ENCODE data around the gene MAML1.

Gene MAML1

GRCh38 chr5:179822059-179822432 lies 89.4 kb downstream of the MAML1 start:
- no peak for DNase-seq (ENCODE audit: low read depth)

DNA sequence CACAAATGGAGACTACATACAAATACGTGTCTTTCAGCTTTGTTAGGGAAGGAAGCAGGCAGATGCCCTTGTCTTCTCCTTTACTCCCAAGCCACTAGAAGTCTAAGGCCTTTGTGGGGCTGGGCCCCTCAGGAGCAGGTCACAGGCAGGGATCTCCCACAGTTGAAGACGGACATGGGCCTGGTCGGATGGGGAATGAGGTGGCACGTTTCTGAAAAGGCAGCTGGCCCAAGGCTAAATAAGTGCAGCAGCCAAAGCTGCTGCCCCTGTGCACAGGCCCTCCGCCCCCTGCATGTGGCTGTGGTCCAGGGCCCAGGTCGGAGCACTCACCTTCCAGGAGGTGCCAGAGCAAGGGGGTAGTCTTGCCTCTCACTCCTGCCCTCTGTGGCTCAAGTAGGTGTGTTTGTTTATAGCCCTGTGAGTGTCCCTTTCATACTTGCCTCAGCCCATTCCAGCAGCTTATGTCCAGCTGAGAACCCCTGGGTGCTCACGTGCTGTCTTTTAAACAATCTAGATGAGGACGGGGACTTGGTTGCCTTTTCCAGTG lies 89.9 kb downstream of the MAML1 start:
- DNase-seq (ENCODE audit: low read depth) = no peak

DNA sequence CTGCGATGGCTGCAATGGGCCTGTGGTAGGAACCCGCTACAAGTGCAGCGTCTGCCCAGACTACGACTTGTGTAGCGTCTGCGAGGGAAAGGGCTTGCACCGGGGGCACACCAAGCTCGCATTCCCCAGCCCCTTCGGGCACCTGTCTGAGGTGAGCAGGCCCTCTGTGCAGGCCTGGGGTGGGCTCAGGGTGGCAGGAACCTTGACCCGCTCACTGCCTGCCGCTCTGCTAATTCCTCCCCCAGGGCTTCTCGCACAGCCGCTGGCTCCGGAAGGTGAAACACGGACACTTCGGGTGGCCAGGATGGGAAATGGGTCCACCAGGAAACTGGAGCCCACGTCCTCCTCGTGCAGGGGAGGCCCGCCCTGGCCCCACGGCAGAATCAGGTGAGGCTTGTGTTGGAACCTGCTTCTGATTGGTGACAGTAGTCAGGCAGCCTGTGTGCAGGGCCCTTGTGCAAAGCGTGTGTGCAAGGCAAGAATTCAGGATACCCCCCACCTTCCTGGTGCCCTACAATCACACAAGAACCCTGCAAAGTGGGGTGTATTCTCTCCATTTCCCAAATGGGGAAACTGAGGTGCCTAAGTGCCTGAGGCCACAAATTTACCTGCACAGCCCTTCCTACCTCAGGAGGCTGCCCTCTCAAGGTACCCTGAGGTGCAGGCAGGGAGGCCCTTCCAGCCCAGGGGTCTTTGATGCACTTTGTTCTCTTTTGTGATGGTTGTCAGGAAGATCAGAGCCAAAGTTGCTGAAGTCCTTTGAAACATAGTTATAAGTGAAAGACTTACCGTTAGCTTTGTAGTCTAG lies 91.5 kb downstream of the MAML1 start:
- no peak for DNase-seq (ENCODE audit: low read depth)

- no peak for DNase-seq (ENCODE audit: low read depth)
These were observed 92.1 kb downstream of the MAML1 start for GRCh38 chr5:179824745-179825112.

GRCh38 chr5:179825655-179826182 lies 93.1 kb downstream of the MAML1 start:
- DNase-seq (ENCODE audit: low read depth) = no peak

All from iris pigment epithelial cell (primary cell).